Fibroblast of lung (primary cell): Measurements from ENCODE around the gene CEACAM6. TPM values are rescaled to one million over a fixed set of nuclear protein-coding genes. Genes with fewer than 3 reads are reported as not detected.

Experiments
- DNase-seq, 2 donors: peaks; one replicate each; pipeline versions ENCODE4 v3.0.0 to v3.0.0-alpha.2; 2010; ENCODE audit warnings: low read depth in 2 of 2
- H2AFZ ChIP-seq: 2 replicates; pipeline ENCODE4 v1.5.1; 2012; ENCODE audit warnings: low read length, control low read depth, inconsistent platforms
- H3K27ac ChIP-seq: 2 replicates; pipeline ENCODE4 v1.5.1; 2011; ENCODE audit warnings: low read length, control low read depth; ENCODE audit not compliant: insufficient read depth
- H3K27me3 ChIP-seq: 2 replicates; pipeline ENCODE4 v1.5.1; 2011; ENCODE audit warnings: mild to moderate bottlenecking, low read length; ENCODE audit not compliant: control insufficient read depth, insufficient read depth
- H3K36me3 ChIP-seq: 2 replicates; pipeline ENCODE4 v1.5.1; 2011; ENCODE audit warnings: low read length; ENCODE audit not compliant: control insufficient read depth, insufficient read depth
- H3K4me1 ChIP-seq: 2 replicates; pipeline ENCODE4 v1.5.1; 2011; ENCODE audit warnings: low read length; ENCODE audit not compliant: control insufficient read depth, insufficient read depth; ENCODE audit errors: extremely low read depth
- H3K4me2 ChIP-seq: 2 replicates; pipeline ENCODE4 v1.5.1; 2011; ENCODE audit warnings: low read length, control low read depth; ENCODE audit not compliant: insufficient read depth; ENCODE audit errors: extremely low read depth
- H3K4me3 ChIP-seq, 4 experiments: fragments of 200-600 bp in 1 of 4; sonication (generic) in 1 of 4; replicated peaks in 1 of 4; 2 replicates each; pipeline ENCODE4 v1.5.1; 2011 to 2016; ENCODE audit warnings: low read length in 4 of 4, low read depth in 3 of 4, mild to moderate bottlenecking in 3 of 4, control low read depth in 2 of 4, inconsistent platforms in 1 of 4, mixed read lengths in 1 of 4; ENCODE audit not compliant: insufficient read depth in 1 of 4; ENCODE audit errors: control extremely low read depth in 1 of 4
- H3K79me2 ChIP-seq: 2 replicates; pipeline ENCODE4 v1.5.1; 2012; ENCODE audit warnings: mild to moderate bottlenecking, low read length, inconsistent platforms; ENCODE audit not compliant: control insufficient read depth, insufficient read depth
- H3K9ac ChIP-seq: 2 replicates; pipeline ENCODE4 v1.5.1; 2011; ENCODE audit warnings: mild to moderate bottlenecking, low read length, control low read depth; ENCODE audit not compliant: insufficient read depth
- H3K9me3 ChIP-seq: 2 replicates; pipeline ENCODE4 v1.5.1; 2012; ENCODE audit warnings: low read depth, low read length; ENCODE audit not compliant: control insufficient read depth, insufficient read depth
- H4K20me1 ChIP-seq: 2 replicates; pipeline ENCODE4 v1.5.1; 2011; ENCODE audit warnings: low read length; ENCODE audit not compliant: control insufficient read depth, insufficient read depth; ENCODE audit errors: extremely low read depth
- CTCF ChIP-seq, 2 donors: IDR thresholded peaks in 1 of 2; conservative IDR thresholded peaks in 1 of 2; 1 replicate in 1 of 2; 2 replicates in 1 of 2; pipeline ENCODE4 v1.5.1; 2011 to 2012; ENCODE audit warnings: low read length in 2 of 2, control low read depth in 1 of 2, inconsistent platforms in 1 of 2, low read depth in 1 of 2, mild to moderate bottlenecking in 1 of 2
- EZH2 ChIP-seq: IDR thresholded peaks from 2 replicates; pipeline ENCODE4 v1.5.1; 2012; ENCODE audit warnings: low read length, control low read depth, mild to moderate bottlenecking; ENCODE audit errors: missing control alignments
- polyA minus RNA-seq: library from RNA; depleted of rRNA, polyadenylated mRNA; stranded (reverse); fragments of >200 nt; gene quantifications from 2 replicates; pipeline ENCODE4 v1.2.3, GENCODE V29; 2011; ENCODE audit warnings: low replicate concordance
- polyA plus RNA-seq, 2 donors: library from polyadenylated mRNA; depleted of rRNA in 1 of 2; stranded (reverse) in 1 of 2; unstranded in 1 of 2; fragments of >200 nt; gene quantifications; 2 replicates each; pipeline ENCODE4 v1.2.1, GENCODE V29; 2011 to 2012; ENCODE audit warnings: missing spikeins in 1 of 2
- total RNA-seq: library from RNA; depleted of rRNA; stranded (reverse); fragments of >200 nt; gene quantifications from 2 replicates; pipeline ENCODE4 v1.2.1, GENCODE V29; 2014

The CEACAM6 gene
- total RNA-seq, result not detected in 2 replicates
- polyA plus RNA-seq, result not detected in 2 replicates
- polyA plus RNA-seq (2012), result not detected in 2 replicates
- not detected in 2 replicates for polyA minus RNA-seq

GRCh38 chr19:41755328-41755913 lies at the start of gene CEACAM6:
CEACAM6 (plus strand) TSS chr19:41755530; CDS start chr19:41755639, 109 bp downstream.
- no peak within 1 kb of the TSS for H3K4me2 ChIP-seq
- no peak for DNase-seq
- TF ChIP-seq CTCF (conservative IDR thresholded peaks at IDR 0.05 in 1 of 2, IDR thresholded peaks at IDR 0.05 in 1 of 2; ENCODE audit: low read depth in 1 of 2, low read length in 2 of 2), result no peak
- no peak for TF ChIP-seq EZH2
- H3K79me2 ChIP-seq, result no peaks in the 10 kb centered on the region
- no peak within 1 kb of the TSS for H3K27ac ChIP-seq
- no peaks in the 10 kb centered on the region for H3K9me3 ChIP-seq
- H3K36me3 ChIP-seq, result no peaks in the 10 kb centered on the region
- H3K4me1 ChIP-seq, result no peaks in the 10 kb centered on the region
- H3K4me3 ChIP-seq, result no peak within 1 kb of the TSS
- no peak within 1 kb of the TSS for H3K9ac ChIP-seq
- no peak within 1 kb of the TSS for H2AFZ ChIP-seq
- peaks cover 1% of the 10 kb centered on the region for H3K27me3 ChIP-seq
- H4K20me1 ChIP-seq, result no peaks in the 10 kb centered on the region

- Histone ChIP-seq H3K36me3 (no peaks in the 10 kb centered on the region), H3K4me1 (no peaks in the 10 kb centered on the region), H3K9ac (no peak overlapping the region), H3K9me3 (no peaks in the 10 kb centered on the region), H3K27me3 (no peaks in the 10 kb centered on the region), H3K27ac (no peak overlapping the region), H2AFZ (no peak overlapping the region), H3K79me2 (no peaks in the 10 kb centered on the region), H3K4me3 (no peak overlapping the region), H3K4me2 (no peak overlapping the region), H4K20me1 (no peaks in the 10 kb centered on the region)
- TF ChIP-seq CTCF (conservative IDR thresholded peaks at IDR 0.05 in 1 of 2, IDR thresholded peaks at IDR 0.05 in 1 of 2; ENCODE audit: low read depth in 1 of 2, low read length in 2 of 2), result peak; percentile 28 to 45
- no peak for TF ChIP-seq EZH2
- peak in 1 of 2 donors; percentile 3 for DNase-seq
These were observed 48.4 kb upstream of the CEACAM6 start for GRCh38 chr19:41706741-41707501.

DNA sequence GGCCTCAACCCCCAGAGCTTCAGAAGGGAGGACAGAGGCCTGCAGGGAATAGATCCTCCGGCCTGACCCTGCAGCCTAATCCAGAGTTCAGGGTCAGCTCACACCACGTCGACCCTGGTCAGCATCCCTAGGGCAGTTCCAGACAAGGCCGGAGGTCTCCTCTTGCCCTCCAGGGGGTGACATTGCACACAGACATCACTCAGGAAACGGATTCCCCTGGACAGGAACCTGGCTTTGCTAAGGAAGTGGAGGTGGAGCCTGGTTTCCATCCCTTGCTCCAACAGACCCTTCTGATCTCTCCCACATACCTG lies 47.9 kb upstream of the CEACAM6 start:
- H3K4me1 ChIP-seq, result no peaks in the 10 kb centered on the region
- H3K27ac ChIP-seq, result no peak overlapping the region
- H3K79me2 ChIP-seq, result no peaks in the 10 kb centered on the region
- no peaks in the 10 kb centered on the region for H3K36me3 ChIP-seq
- no peak overlapping the region for H2AFZ ChIP-seq
- H3K9me3 ChIP-seq, result no peaks in the 10 kb centered on the region
- DNase-seq, result no peak
- no peaks in the 10 kb centered on the region for H4K20me1 ChIP-seq
- H3K4me3 ChIP-seq, result no peak overlapping the region
- TF ChIP-seq EZH2 (no peak), CTCF (conservative IDR thresholded peaks at IDR 0.05 in 1 of 2, IDR thresholded peaks at IDR 0.05 in 1 of 2; ENCODE audit: low read depth in 1 of 2, low read length in 2 of 2) (no peak)
- no peaks in the 10 kb centered on the region for H3K27me3 ChIP-seq
- H3K9ac ChIP-seq, result no peak overlapping the region
- H3K4me2 ChIP-seq, result no peak overlapping the region
